Measurements from ENCODE around the gene CFAP52. TPM values are rescaled to one million over a fixed set of nuclear protein-coding genes. Genes with fewer than 3 reads are reported as not detected.

Gene CFAP52
- total RNA-seq, 2 donors from 2014 or later: 1.7 TPM; not detected in 1

DNA sequence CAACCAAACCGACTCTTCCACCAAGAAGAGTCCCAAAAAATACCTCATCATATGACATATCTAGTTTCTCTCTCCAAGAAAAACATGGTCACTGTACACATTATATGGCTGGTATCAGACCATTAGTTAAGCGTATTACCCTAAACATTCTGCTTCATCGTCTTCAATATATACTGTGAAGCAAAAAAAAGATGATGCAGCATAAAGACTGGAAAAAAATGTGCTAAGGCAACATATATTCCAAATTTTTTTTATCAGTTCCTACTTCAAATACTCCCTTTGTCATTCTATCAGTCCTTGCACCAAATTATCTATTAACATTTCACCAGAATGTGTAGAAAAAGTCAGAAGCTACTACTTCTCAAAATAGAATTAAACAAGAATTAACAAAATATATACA, 43.7 kb upstream of the CFAP52 start:
- intact Hi-C loops (cut with DNase I): no loop called here
- Histone ChIP-seq H3K9me3 (no peaks in the 10 kb centered on the region), H3K27me3 (replicated peaks; ENCODE audit: insufficient read depth) (no peaks in the 10 kb centered on the region), H3K27ac (no peak overlapping the region), H3K4me1 (replicated peaks) (no peaks in the 10 kb centered on the region), H3K4me3 (no peak overlapping the region), H3K36me3 (no peaks in the 10 kb centered on the region)
- no peak for DNase-seq (ENCODE audit: low spot score)
- 94% methylated on average over 3 of the region's 3 CpGs for WGBS
- TF ChIP-seq, protein P1, sequence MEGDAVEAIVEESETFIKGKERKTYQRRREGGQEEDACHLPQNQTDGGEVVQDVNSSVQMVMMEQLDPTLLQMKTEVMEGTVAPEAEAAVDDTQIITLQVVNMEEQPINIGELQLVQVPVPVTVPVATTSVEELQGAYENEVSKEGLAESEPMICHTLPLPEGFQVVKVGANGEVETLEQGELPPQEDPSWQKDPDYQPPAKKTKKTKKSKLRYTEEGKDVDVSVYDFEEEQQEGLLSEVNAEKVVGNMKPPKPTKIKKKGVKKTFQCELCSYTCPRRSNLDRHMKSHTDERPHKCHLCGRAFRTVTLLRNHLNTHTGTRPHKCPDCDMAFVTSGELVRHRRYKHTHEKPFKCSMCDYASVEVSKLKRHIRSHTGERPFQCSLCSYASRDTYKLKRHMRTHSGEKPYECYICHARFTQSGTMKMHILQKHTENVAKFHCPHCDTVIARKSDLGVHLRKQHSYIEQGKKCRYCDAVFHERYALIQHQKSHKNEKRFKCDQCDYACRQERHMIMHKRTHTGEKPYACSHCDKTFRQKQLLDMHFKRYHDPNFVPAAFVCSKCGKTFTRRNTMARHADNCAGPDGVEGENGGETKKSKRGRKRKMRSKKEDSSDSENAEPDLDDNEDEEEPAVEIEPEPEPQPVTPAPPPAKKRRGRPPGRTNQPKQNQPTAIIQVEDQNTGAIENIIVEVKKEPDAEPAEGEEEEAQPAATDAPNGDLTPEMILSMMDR (IDR thresholded peaks at IDR 0.05): no peak
- TF ChIP-seq POLR2A (IDR thresholded peaks at IDR 0.05) (no peak), POLR2AphosphoS5 (IDR thresholded peaks at IDR 0.05) (no peak)

DNA sequence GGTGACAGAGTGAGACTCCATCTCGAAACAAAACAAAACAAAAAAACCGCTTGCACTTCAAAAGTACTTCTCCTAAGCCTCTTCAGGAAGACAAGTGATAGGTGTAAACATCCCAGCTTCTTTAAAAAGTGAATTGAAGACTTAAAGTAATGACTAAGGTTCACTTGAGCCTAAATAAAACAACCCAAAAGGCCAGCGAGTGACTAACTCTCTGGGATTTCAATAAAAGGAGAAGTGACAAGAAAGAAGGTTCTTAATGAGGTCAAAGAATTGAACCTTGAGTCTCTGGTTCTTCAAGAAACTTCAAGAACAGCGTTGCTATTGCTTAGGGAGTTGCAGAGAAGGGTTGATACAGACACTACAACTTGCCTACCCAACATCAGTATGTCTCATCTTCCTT, 43.0 kb upstream of the CFAP52 start:
- WGBS: 97% methylated on average over 4 of the region's 4 CpGs
- H3K27ac ChIP-seq: no peak overlapping the region
- no peak for TF ChIP-seq POLR2A (IDR thresholded peaks at IDR 0.05)
- TF ChIP-seq POLR2AphosphoS5 (IDR thresholded peaks at IDR 0.05): no peak
- TF ChIP-seq, protein P1 (IDR thresholded peaks at IDR 0.05): no peak

DNA sequence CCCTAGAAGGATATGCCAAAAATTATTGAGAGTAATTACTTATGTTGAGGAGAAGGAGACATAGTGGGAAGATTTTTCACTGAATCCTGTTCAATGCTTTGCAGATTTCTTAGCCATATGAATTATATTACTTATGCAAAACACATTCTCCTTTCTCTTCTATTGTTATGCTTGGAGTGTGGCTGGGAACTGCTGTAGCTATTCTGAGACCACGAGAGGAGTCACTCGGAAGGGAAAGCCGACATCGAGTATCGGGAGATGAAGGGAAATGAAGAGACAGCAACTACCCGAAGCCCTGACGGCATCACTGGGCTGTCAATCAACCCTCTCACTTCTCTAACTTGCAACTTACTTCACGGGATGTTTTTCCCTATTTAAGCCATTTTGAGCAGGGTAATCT, 40.4 kb upstream of the CFAP52 start:
- DNase-seq (ENCODE audit: low spot score): no peak
- H3K27me3 ChIP-seq (replicated peaks; ENCODE audit: insufficient read depth): no peaks in the 10 kb centered on the region
- no peak for TF ChIP-seq POLR2AphosphoS5 (IDR thresholded peaks at IDR 0.05)
- TF ChIP-seq POLR2A (IDR thresholded peaks at IDR 0.05): no peak
- TF ChIP-seq, protein P1 (IDR thresholded peaks at IDR 0.05): no peak
- no peak overlapping the region for H3K27ac ChIP-seq
- WGBS: 89% methylated on average over 8 of the region's 8 CpGs
- no peaks in the 10 kb centered on the region for H3K4me1 ChIP-seq (replicated peaks)
- intact Hi-C loops (cut with DNase I): no loop called here
- no peaks in the 10 kb centered on the region for H3K9me3 ChIP-seq
- H3K36me3 ChIP-seq: no peaks in the 10 kb centered on the region
- no peak overlapping the region for H3K4me3 ChIP-seq

More for the DNA sequence above, 43.0 kb upstream of the CFAP52 start:
- Histone ChIP-seq H3K27me3 (replicated peaks; ENCODE audit: insufficient read depth) (no peaks in the 10 kb centered on the region), H3K4me3 (no peak overlapping the region), H3K4me1 (replicated peaks) (no peaks in the 10 kb centered on the region), H3K9me3 (no peaks in the 10 kb centered on the region), H3K36me3 (no peaks in the 10 kb centered on the region)
- DNase-seq (ENCODE audit: low spot score): no peak
- intact Hi-C loops (cut with DNase I): no loop called here

DNA sequence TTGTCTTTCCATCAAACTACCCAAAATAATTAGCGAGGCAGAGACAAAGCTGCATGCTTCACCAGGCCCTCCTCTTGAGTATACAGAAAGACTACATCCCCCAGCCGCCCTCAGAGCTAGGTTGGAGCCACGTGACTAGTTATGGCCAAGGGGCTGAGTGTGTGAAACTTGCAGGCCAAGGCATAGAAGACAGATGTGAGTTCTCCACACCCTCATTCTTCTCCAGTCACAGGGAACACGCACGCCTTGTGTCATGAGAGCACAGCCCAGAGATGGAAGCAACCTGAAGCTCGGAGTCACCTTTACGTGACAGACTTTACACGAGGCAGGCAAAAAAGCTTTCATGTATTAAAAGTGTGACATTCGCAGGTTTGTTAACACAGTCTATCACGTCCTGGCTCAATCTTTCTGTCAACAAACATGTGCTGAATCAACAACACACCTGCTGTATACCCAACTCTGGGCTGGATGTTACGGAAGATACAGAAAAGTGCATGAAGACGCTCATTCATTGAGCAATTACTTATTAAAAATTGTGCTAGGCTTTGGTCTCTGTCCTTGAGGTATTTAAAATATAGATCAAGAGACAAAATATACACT, 39.2 kb upstream of the CFAP52 start:
- Histone ChIP-seq H3K9me3 (no peaks in the 10 kb centered on the region), H3K27ac (no peak overlapping the region), H3K4me3 (no peak overlapping the region), H3K36me3 (no peaks in the 10 kb centered on the region), H3K27me3 (replicated peaks; ENCODE audit: insufficient read depth) (no peaks in the 10 kb centered on the region), H3K4me1 (replicated peaks) (no peaks in the 10 kb centered on the region)
- 87% methylated on average over 12 of the region's 12 CpGs for WGBS
- intact Hi-C loops (cut with DNase I): no loop called here
- no peak for TF ChIP-seq POLR2A (IDR thresholded peaks at IDR 0.05)
- TF ChIP-seq, protein P1 (IDR thresholded peaks at IDR 0.05): no peak
- TF ChIP-seq POLR2AphosphoS5 (IDR thresholded peaks at IDR 0.05): no peak
- no peak for DNase-seq (ENCODE audit: low spot score)

DNA sequence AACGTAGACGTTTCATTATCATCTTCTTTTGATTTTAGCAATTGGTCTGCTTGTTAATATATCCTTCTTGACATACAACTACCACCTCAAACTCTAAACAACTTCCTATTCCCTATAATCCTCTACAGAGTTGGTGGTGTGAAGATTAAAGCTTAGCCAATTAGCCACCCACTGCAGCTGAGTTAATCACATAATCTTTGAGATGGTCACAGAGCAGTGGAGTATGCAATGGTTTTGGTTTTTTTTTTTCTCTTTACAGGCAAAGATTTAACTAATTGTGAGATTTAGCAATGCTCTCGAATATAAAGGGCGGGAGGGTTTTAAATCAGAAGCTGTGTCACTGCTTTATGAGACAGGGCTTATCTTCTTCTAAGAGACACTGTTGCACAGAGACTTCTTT, 37.8 kb upstream of the CFAP52 start:
- TF ChIP-seq, protein P1 (IDR thresholded peaks at IDR 0.05): no peak
- no peak for TF ChIP-seq POLR2A (IDR thresholded peaks at IDR 0.05)
- TF ChIP-seq POLR2AphosphoS5 (IDR thresholded peaks at IDR 0.05): no peak
- intact Hi-C loops (cut with DNase I): no loop called here
- no peaks in the 10 kb centered on the region for H3K4me1 ChIP-seq (replicated peaks)

More for the DNA sequence above, 37.8 kb upstream of the CFAP52 start:
- DNase-seq (ENCODE audit: low spot score): no peak
- H3K27ac ChIP-seq: no peak overlapping the region
- no peaks in the 10 kb centered on the region for H3K27me3 ChIP-seq (replicated peaks; ENCODE audit: insufficient read depth)
- H3K4me3 ChIP-seq: no peak overlapping the region
- no peaks in the 10 kb centered on the region for H3K36me3 ChIP-seq
- H3K9me3 ChIP-seq: no peaks in the 10 kb centered on the region
- 69% methylated on average over 4 of the region's 4 CpGs for WGBS

All from prostate gland (tissue), 2 donors.